Stimulated activated CD8-positive, alpha-beta memory T cell treated with anti-CD3 and anti-CD28 coated beads, Interleukin-2, amount 100 ng/mL, for 1 hour (primary cell): ENCODE measurements around the gene SLC28A3.
"Not testable (repeated sequence)": the region's sequence is repeated elsewhere in the genome, so short reads cannot be mapped to it uniquely, and the experiment has no call there.

Experiments
- DNase-seq, 2 donors: peaks; one replicate each; pipeline ENCODE4 v3.0.0-alpha.2; 2020; ENCODE audit warnings: low read depth in 2 of 2

Gene SLC28A3, protein sequence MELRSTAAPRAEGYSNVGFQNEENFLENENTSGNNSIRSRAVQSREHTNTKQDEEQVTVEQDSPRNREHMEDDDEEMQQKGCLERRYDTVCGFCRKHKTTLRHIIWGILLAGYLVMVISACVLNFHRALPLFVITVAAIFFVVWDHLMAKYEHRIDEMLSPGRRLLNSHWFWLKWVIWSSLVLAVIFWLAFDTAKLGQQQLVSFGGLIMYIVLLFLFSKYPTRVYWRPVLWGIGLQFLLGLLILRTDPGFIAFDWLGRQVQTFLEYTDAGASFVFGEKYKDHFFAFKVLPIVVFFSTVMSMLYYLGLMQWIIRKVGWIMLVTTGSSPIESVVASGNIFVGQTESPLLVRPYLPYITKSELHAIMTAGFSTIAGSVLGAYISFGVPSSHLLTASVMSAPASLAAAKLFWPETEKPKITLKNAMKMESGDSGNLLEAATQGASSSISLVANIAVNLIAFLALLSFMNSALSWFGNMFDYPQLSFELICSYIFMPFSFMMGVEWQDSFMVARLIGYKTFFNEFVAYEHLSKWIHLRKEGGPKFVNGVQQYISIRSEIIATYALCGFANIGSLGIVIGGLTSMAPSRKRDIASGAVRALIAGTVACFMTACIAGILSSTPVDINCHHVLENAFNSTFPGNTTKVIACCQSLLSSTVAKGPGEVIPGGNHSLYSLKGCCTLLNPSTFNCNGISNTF

DNA sequence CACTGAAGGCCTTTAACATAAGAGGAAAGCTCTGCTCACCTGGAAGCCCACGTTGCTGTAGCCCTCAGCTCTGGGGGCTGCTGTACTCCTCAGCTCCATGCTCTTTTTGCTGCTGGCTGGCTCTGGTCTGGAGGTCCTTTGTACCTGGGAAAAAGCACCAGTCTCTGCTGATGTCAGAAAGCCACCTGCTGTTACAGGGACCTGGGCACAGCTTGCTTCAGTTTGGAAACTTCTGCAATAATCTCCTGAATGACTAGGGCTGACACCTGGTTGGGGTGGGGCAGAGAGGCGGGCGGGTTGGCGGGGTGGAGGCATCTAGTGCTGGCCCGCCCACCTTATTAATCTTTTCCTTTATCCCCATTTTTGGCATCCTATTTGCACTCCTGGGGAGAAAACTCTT lies at the start of gene SLC28A3:
Gene SLC28A3 (minus strand): TSS at position 224 of the 400 bp plus-strand sequence. CDS start 125 bp downstream, at position 99.
- no peak for DNase-seq

DNA sequence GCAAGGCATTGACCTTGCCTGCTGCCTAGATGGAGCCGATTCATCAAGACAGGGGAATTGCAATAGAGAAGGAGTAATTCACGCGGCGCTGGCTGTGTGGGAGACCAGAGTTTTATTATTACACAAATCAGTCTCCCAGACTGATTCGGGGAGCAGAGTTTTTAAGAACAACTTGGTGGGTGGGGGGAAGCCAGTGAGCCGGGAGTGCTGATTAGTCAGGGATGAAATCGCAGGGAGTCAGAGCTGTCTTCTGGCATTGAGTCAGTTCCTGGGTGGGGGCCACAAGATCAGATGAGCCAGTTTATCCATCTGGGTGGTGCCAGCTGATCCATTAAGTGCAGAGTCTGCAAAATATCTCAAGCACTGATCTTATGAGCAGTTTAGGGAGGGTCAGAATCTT lies 49.7 kb upstream of the SLC28A3 start:
- DNase-seq: not testable (repeated sequence)

DNA sequence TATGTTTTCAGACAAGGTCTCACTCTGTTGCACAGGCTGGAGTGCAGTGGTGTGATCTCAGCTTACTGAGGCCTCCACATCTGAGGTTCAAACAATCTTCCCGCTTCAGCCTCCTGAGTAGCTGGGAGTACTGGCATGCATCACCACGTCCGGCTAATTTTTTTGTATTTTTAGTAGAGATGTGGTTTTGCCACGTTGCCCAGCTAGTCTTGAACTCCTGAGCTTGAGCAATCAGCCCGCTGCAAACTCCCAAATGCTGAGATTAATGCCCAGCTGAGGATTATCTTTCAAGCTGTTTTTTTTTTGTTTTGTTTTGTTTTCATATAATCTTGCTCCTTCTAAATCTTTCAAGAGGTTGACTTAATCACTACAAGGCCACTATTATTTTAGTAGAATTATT lies 47.3 kb upstream of the SLC28A3 start:
- DNase-seq: no peak

DNA sequence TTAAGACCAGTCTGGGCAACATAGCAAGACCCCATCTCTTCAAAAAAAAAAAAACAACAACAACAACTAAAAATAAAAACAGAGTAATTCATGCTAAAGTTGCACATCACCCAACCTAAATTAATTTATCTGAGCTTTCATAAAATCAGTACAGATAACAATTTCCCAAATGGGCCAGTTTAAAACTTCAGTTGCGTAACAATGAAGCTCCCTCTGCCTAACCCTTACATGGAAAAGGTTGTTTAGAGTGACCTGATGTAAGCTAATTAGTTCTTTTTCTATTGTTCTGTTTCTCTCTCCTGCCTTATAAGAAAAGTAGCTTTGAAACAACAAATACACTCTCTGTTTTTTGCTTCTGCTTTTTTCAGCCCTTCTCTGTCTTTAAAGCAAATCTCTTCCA lies 46.2 kb upstream of the SLC28A3 start:
- no peak for DNase-seq

DNA sequence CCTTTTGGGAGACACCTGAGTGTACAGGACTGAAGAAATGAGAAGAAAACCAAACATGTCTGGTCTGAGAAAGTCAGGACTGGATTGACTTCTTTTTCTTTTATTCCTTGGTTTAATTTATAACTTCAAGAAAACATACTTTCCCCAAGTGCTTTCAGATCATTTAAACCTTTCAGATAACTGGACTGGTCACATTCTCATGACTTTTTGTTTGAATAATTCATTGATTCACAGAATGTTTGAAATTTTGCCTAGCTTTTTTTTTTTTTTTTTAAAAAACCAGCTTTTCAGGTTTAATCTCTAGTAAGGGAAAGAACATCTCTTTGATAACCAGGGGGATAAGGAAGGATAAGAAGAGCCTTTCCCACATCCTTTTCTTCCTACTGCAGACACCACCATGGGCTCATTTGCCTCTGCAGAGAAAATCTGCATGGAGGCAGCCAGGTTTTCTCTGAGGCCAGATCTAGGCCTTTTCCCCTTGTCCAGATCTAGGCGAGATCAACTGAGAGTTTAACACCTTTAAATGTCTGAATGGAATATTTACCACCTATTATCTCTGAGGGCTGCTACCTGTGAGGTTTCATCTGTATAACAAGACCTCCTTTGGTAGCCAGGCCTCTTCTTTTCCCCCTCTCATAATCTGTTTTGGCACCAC lies 45.0 kb upstream of the SLC28A3 start:
- DNase-seq: no peak

DNA sequence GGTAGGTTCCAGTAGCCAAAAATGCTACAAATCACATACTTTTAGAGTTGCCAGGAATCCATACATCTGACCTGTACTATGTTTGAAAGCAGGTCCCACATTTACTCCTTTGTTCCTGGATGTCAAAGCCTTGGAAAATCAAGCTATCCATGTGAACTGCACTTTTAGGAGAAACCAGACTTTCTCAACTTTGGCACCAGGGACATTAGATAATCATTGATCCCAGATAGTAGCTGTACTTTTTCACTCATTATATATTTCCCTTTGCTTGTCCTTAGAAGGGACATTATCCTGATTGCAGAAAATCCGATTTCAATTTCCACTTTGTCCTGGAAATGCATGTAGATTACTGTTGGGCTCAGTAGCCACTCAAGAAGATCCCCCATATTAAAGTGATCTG lies 44.1 kb upstream of the SLC28A3 start:
- no peak for DNase-seq

DNA sequence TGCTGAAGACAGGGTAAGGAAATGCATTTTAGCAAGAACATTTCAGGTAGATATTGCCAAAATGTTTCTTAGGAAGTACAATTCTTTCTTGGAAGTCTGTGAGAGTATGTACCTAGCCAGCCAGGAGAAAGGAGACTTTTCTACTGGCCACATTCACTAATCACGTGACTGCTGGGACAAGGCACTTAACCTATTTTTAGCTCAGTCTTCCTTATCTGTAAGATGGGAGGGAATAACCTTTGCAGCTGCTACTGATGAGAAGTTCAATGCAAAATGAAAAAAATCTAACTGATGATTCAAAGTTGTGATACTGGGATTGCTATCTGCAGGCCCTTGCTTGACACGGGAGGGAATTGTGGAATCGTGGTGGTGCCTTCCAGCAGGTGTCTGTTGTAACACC lies 42.6 kb upstream of the SLC28A3 start:
- DNase-seq: no peak

DNA sequence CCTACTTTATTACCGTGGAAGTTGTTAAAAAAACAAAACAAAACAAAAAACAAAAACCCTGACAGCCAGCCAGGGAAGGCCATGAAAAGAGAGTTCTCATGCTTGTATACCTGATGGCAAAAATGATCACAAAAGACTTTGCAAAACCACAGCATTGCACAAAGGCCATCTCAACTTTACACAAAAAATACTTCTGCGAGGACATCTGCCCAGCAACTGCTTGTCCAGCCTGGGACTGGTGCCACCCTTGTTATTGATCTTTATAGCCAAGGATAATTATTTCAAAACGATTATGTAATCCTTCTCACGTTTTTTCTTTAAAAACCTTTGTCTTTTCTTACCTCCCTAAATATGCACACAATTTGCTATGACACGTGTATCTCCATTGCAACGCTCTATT lies 42.2 kb upstream of the SLC28A3 start:
- DNase-seq: no peak

DNA sequence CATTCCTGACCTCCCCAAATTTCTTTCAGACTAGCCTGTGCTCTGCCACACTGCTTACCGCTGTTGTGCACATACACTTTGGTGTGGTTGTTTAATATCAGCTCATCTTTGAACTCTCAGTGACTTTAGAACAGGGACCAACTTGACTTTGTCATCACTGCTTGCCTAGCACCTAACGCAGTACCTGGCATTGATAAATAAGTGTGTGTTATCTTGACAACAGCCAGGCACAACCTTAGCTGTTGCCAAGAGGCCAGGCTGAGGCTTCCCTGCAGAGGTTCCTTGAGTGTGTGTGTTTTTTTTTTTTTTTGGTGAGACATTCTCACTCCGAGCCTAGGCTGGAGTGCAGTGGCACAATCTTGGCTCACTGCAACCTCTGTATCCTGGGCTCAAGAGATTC lies 41.0 kb upstream of the SLC28A3 start:
- DNase-seq: no peak

DNA sequence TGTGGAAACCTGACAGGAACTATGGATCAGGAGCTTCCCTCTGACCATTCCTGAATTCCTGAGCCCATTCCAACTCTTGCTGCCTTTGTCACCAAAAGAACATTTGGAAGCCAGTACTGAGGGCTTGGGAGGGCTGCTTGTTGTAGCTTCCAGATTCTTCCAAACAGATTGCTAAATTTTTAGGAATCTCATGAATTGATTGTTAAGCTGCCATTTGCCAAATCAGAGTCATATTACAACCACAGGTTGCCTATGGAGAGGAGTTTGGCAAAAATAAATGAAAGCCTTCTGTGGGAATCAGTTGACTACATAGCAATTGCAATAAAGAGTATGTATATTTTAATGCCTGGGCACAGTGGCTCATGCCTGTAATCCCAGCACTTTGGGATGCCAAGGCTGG lies 39.2 kb upstream of the SLC28A3 start:
- DNase-seq: no peak

DNA sequence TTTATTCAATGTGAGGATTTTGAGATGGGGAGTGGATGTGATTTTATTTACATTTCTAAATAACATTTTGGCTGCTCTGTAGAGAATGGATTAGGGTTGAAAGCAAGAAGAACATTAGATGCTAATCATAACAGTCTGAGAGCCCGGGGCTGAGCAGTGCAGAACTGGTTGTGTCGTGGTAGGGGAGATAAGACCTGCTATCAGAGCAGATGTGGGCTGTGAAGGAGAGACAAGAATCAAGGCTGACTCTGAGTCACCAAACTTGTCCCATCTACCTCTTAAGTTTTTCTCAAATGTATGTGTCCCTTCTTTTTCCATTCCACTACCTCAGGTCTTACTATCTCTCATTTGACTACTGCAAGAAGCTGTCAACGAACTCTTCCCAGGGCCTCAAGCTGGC lies 35.4 kb upstream of the SLC28A3 start:
- no peak for DNase-seq

DNA sequence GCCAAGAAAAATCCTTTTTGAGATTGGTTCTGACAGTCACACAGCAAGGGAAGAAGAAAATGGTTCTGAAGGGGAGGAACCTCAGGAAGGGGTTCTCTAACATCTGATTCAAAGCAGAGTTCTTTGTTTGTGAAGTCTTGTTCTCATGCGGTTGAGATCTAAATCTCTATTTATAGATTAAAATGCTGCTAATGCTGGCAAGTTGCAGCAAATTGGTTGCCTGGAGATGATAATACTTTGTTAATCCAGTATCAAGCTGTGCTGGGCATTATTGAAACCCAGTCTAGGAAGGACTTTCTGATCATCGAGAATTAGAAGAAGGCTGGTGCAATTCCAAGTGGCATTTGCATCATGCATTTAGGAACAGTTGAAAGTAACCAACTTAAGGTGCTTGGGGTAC lies 34.0 kb upstream of the SLC28A3 start:
- no peak for DNase-seq

DNA sequence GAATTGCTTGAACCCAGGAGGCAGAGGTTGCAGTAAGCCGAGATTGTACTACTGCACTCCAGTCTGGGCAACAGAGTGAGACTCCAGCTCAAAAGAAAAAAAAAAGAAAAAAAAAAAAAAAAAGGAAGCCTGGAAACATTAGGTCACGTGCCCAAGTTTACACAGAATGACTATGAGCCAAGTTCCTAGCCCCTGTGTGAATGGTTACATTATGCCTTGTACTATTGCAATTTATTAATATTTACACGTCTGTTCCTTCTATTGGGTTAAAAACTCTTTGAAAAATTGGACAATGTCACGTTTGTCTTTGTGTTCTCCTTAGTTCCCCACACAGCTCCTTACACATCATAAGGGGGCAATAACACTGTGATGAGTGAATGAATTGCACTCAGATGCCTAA lies 33.5 kb upstream of the SLC28A3 start:
- no peak for DNase-seq

DNA sequence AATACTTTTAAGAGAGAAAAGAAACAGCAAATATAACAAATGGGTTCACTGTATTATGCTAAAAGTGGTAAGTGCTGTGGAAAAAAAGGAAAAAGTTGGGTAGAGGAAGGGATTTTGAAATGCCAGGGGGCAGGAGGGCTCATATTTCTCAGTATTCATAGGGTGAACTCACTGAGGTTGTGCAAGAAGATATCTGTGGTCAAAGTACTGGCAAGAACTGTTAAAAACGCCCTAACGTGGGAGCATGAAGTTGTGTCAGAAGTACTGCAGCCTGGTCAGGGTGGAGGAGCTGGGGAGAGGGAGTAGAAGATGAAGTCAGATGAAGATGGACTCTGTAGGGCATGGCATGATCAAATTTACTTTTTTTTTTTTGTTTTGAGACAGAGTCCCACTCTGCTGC lies 31.2 kb upstream of the SLC28A3 start:
- DNase-seq: no peak

DNA sequence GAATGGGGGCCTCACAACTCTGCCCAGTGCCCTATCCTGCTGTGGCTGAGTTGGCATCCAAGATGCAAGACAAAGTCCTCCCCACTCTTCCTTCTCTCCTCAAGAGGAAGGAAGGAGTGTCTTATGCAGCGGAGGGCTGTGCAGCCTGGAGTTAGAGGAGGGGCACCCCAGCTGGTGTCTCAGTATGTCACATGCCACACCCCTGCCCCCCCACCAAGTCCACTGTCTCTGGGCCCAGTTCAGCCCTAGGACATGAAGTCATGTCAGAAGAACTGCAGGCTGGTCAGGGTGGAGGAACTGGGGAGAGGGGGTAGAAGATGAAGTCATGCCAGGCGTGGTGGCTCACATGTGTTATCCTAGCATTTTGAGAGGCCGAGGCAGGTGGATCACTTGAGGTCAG lies 28.0 kb upstream of the SLC28A3 start:
- no peak for DNase-seq

DNA sequence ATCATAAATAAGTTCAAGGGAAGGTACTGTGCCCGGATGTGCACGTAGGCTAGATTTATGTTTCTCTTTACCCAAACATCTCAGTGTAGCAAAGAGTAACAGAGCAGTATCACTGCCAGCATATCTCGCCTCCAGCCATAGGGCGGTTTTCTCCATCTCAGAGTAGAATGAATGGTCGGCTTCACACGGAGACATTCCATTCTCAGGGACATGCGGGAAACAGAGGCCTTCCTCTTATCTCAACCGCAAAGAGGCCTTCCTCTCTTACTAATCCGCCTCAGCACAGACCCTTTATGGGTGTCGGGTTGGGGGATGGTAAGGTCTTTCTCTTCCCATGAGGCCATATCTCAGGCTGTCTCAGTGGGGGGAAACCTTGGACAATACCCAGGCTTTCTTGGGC lies 27.2 kb upstream of the SLC28A3 start:
- not testable (repeated sequence) for DNase-seq

DNA sequence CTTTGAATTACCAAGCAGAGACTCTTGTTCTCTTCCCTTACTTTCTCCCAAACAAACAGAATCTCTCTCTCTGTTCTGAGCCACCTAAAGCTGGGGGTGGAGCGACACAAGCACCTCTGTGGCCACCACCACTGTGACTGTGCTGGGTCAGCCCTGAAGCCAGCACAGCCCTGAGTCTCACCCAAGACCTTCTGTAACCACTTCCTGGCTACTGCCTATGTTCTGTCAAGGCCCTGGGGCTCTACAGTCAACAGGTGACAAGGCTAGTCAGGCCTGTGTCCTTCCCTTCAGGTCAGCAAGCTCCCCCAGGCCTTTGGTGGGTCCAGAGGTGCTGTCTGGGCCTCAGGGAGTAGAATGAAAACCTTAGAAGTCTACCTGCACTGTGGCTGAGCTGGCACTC lies 26.1 kb upstream of the SLC28A3 start:
- no peak for DNase-seq

DNA sequence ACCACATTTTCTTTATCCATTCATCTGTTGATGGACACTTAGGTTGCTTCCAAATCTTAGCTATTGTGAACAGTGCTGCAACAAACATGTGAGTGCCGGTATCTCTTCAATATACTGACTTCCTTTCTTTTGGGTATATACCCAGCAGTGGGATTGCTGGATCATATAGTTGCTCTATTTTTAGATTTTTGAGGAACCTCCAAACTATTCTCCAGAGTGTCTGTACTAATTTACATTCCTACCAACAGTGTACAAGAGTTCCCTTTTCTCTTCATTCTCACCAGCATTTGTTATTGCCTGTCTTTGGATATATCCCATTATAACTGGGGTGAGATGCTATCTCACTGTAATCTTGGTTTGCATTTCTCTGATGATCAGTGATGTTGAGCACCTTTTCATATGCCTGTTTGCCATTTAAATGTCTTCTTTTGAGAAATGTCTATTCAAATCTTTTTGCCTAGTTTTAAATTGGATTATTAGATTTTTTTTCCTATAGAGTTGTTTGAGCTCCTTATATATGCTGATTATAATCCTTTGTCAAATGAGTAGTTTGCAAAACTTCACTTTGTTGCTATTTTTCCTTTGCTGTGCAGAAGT lies 24.4 kb upstream of the SLC28A3 start:
- not testable (repeated sequence) for DNase-seq

DNA sequence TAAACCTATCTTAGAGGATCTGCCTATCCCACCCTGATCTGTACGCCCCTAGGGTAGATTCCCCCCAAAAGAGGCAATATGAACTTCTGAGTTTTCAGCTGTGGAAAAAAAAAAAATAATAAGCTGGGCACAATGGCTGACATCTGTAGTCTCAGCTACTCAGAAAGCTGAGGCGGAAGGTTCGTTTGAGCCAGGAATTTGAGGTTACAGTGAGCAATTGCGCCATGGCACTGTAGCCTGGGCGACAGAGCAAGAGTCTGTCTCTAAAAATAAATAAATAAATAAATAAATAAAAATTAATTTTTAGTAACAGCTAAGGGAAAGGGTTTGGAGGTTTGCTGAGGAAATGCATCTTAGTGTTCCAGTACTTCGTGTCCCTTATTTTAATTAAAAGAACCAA lies 21.1 kb upstream of the SLC28A3 start:
- no peak for DNase-seq

DNA sequence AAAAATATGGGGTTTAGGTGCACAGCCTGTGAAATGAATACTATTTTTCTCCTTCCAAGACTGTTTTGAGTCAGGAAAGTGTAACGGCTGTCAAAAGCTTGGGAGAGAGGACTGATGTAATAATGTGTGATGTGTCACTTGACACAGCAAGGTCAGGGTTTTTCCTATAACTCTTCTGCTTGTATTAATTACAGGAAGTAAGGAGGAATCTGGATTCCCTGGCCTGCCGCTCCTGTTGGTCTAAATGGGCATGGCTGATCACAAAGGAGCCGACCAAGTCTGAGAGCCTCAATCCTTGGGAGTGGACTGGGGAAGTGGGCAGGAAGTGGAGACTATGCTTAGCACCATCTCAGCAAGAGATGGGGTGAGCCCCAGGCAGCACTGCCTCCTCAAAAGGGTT lies 16.7 kb upstream of the SLC28A3 start:
- DNase-seq: no peak

DNA sequence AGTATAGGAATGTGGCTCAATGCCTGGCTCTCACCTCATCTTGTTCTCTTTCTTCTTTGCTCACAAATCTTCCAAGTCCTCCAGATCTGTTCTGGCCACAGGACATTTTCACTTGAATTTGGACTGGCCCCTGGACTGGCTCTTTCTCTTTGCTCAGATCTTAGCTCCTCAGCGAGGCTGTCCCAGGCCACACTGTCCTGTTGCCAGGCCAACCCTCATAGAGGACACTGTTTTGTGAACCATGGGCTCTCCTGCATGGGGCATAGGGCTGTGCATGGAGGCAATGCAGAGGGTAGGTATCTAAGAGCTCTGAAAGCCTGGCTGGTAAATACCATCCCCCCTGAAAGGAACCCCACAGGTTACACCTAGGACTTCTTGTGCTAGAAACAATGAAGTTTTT lies 13.5 kb upstream of the SLC28A3 start:
- DNase-seq: no peak

DNA sequence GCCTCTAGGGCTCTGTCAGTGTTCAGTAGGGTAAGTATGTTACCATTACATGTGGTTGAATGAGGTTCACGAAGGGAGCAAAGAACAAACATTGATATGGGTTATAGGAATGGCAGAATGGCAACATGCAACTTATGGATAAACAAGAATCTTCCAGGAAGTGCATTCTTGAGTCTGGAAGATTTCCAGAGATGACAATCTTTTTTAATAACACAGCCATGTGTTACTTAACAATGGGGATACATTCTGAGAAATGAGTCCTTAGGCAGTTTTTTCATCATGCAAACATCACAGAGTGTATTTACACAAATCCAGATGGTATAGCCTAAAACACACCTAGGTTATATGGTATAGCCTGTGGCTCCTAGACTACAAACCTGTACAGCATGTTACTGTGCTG lies 9.1 kb upstream of the SLC28A3 start:
- no peak for DNase-seq

DNA sequence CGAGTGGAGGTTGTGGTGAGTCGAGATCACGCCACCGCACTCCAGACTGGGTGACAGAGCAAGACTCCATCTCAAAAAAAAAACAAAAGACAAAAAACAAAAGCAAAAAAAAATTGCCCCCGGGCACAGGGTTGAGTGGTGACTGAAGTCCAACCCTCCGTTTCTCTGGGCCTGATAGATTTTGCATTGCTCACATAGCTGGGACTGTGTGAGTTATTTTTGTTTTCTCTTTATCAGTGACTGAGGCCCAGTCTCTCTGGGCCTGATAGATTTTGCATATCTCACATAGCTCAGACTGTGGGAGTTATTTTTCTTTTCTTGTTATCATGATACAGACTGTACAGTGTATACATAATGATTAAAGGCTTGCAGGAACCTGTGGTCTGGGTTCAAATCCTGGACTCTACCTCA lies 2.6 kb upstream of the SLC28A3 start:
- DNase-seq: no peak
